Skeletal muscle satellite cell (primary cell): ENCODE data around the gene WWOX.

Experiments
- H3K27me3 ChIP-seq: 2 replicates; pipeline ENCODE4 v1.7.0; 2013; ENCODE audit warnings: low read length; ENCODE audit not compliant: control insufficient read depth, insufficient read depth
- H3K36me3 ChIP-seq: 2 replicates; pipeline ENCODE4 v1.7.0; 2013; ENCODE audit warnings: mild to moderate bottlenecking, control low read depth, low read length; ENCODE audit not compliant: insufficient read depth
- H3K4me1 ChIP-seq: 2 replicates; pipeline ENCODE4 v1.7.0; 2013; ENCODE audit warnings: low read length; ENCODE audit not compliant: control insufficient read depth, insufficient read depth
- H3K4me2 ChIP-seq: 2 replicates; pipeline ENCODE4 v1.7.0; 2013; ENCODE audit warnings: mild to moderate bottlenecking, low read length
- H3K4me3 ChIP-seq: 2 replicates; pipeline ENCODE4 v1.7.0; 2013; ENCODE audit warnings: low read length
- H3K9ac ChIP-seq: 2 replicates; pipeline ENCODE4 v1.7.0; 2013; ENCODE audit warnings: mild to moderate bottlenecking, low read depth, low read length, moderate library complexity
- H3K9me3 ChIP-seq: replicated peaks from 2 replicates; pipeline ENCODE4 v1.7.0; 2013; ENCODE audit warnings: mild to moderate bottlenecking, control low read depth, low read length

WWOX gene

GRCh38 chr16:78258375-78259065 is 159.1 kb downstream of the WWOX start:
- no peak overlapping the region for H3K4me2 ChIP-seq
- no peaks in the 10 kb centered on the region for H3K9me3 ChIP-seq
- H3K4me1 ChIP-seq = no peaks in the 10 kb centered on the region
- H3K27me3 ChIP-seq = no peaks in the 10 kb centered on the region
- H3K4me3 ChIP-seq = no peak overlapping the region
- H3K36me3 ChIP-seq = no peaks in the 10 kb centered on the region
- no peak overlapping the region for H3K9ac ChIP-seq

- Histone ChIP-seq H3K27me3 (no peaks in the 10 kb centered on the region), H3K4me2 (no peak overlapping the region), H3K9ac (no peak overlapping the region), H3K4me1 (no peaks in the 10 kb centered on the region), H3K36me3 (no peaks in the 10 kb centered on the region), H3K9me3 (no peaks in the 10 kb centered on the region), H3K4me3 (no peak overlapping the region)
Measured at GRCh38 chr16:78259873-78260272, 160.4 kb downstream of the WWOX start.

GRCh38 chr16:78264642-78265041 is 165.2 kb downstream of the WWOX start:
- H3K4me2 ChIP-seq = no peak overlapping the region

GRCh38 chr16:78269256-78269655 is 169.8 kb downstream of the WWOX start:
- H3K4me3 ChIP-seq = no peak overlapping the region
- H3K36me3 ChIP-seq = no peaks in the 10 kb centered on the region
- H3K9me3 ChIP-seq = no peaks in the 10 kb centered on the region
- no peak overlapping the region for H3K4me2 ChIP-seq
- no peaks in the 10 kb centered on the region for H3K4me1 ChIP-seq
- H3K9ac ChIP-seq = no peak overlapping the region
- no peaks in the 10 kb centered on the region for H3K27me3 ChIP-seq

More at GRCh38 chr16:78264642-78265041, 165.2 kb downstream of the WWOX start:
- no peak overlapping the region for H3K9ac ChIP-seq
- no peaks in the 10 kb centered on the region for H3K36me3 ChIP-seq
- no peaks in the 10 kb centered on the region for H3K27me3 ChIP-seq
- H3K4me1 ChIP-seq = no peaks in the 10 kb centered on the region
- H3K9me3 ChIP-seq = no peaks in the 10 kb centered on the region
- no peak overlapping the region for H3K4me3 ChIP-seq

- no peak overlapping the region for H3K9ac ChIP-seq
- H3K4me1 ChIP-seq = no peaks in the 10 kb centered on the region
- H3K4me3 ChIP-seq = no peak overlapping the region
- H3K9me3 ChIP-seq = peaks cover 3% of the 10 kb centered on the region
- no peaks in the 10 kb centered on the region for H3K36me3 ChIP-seq
- H3K4me2 ChIP-seq = no peak overlapping the region
- no peaks in the 10 kb centered on the region for H3K27me3 ChIP-seq
Measured at GRCh38 chr16:78271981-78272380, 172.5 kb downstream of the WWOX start.

GRCh38 chr16:78274771-78275170 is 175.3 kb downstream of the WWOX start:
- Histone ChIP-seq H3K4me1 (no peaks in the 10 kb centered on the region), H3K9me3 (peaks cover 3% of the 10 kb centered on the region), H3K27me3 (no peaks in the 10 kb centered on the region), H3K36me3 (no peaks in the 10 kb centered on the region), H3K4me2 (no peak overlapping the region), H3K4me3 (no peak overlapping the region), H3K9ac (no peak overlapping the region)

GRCh38 chr16:78275420-78275819 is 176.0 kb downstream of the WWOX start:
- H3K9ac ChIP-seq = no peak overlapping the region
- H3K4me1 ChIP-seq = no peaks in the 10 kb centered on the region
- no peak overlapping the region for H3K4me2 ChIP-seq
- no peaks in the 10 kb centered on the region for H3K36me3 ChIP-seq
- peaks cover 3% of the 10 kb centered on the region for H3K9me3 ChIP-seq
- H3K4me3 ChIP-seq = no peak overlapping the region
- no peaks in the 10 kb centered on the region for H3K27me3 ChIP-seq

GRCh38 chr16:78277321-78278055 is 178.0 kb downstream of the WWOX start:
- Histone ChIP-seq H3K4me1 (no peaks in the 10 kb centered on the region), H3K27me3 (no peaks in the 10 kb centered on the region), H3K9me3 (peaks cover 3% of the 10 kb centered on the region), H3K4me3 (no peak overlapping the region), H3K9ac (no peak overlapping the region), H3K4me2 (no peak overlapping the region), H3K36me3 (no peaks in the 10 kb centered on the region)

GRCh38 chr16:78278056-78278450 is 178.6 kb downstream of the WWOX start:
- no peak overlapping the region for H3K4me2 ChIP-seq
- H3K4me1 ChIP-seq = no peaks in the 10 kb centered on the region
- H3K9me3 ChIP-seq = peaks cover 3% of the 10 kb centered on the region
- H3K9ac ChIP-seq = no peak overlapping the region
- H3K27me3 ChIP-seq = no peaks in the 10 kb centered on the region
- H3K36me3 ChIP-seq = no peaks in the 10 kb centered on the region
- no peak overlapping the region for H3K4me3 ChIP-seq

GRCh38 chr16:78281115-78281514 is 181.7 kb downstream of the WWOX start:
- H3K9me3 ChIP-seq = no peaks in the 10 kb centered on the region
- no peaks in the 10 kb centered on the region for H3K4me1 ChIP-seq
- no peaks in the 10 kb centered on the region for H3K36me3 ChIP-seq
- no peak overlapping the region for H3K4me2 ChIP-seq
- no peak overlapping the region for H3K4me3 ChIP-seq
- no peak overlapping the region for H3K9ac ChIP-seq
- no peaks in the 10 kb centered on the region for H3K27me3 ChIP-seq

GRCh38 chr16:78283548-78284251 is 184.2 kb downstream of the WWOX start:
- H3K4me3 ChIP-seq = no peak overlapping the region
- no peak overlapping the region for H3K4me2 ChIP-seq
- H3K36me3 ChIP-seq = no peaks in the 10 kb centered on the region
- H3K9ac ChIP-seq = no peak overlapping the region
- H3K27me3 ChIP-seq = no peaks in the 10 kb centered on the region
- no peaks in the 10 kb centered on the region for H3K4me1 ChIP-seq
- H3K9me3 ChIP-seq = no peaks in the 10 kb centered on the region
